Lung (tissue), 12 donors: Measurements from ENCODE around the gene FMO5. TPM values are rescaled to one million over a fixed set of nuclear protein-coding genes. Genes with fewer than 3 reads are reported as not detected.
"Not testable (repeated sequence)": the region's sequence is repeated elsewhere in the genome, so short reads cannot be mapped to it uniquely, and the experiment has no call there.

Source experiments
- ATAC-seq: fragments of 200-7000 bp; cut with Tn5 transposase; one replicate; pipeline ENCODE4 v1.9.1; 2020; ENCODE audit warnings: moderate number of reproducible peaks; ENCODE audit not compliant: insufficient read depth, low FRiP score
- DNase-seq, 3 donors: peaks; one replicate each; pipeline ENCODE4 v3.0.0-alpha.2; 2013 to 2017
- H3K27ac ChIP-seq, 2 donors: one replicate each; pipeline ENCODE4 v1.5.1; 2013; ENCODE audit warnings: mild to moderate bottlenecking in 2 of 2, moderate library complexity in 2 of 2, control low read depth in 1 of 2, inconsistent platforms in 1 of 2, low read depth in 1 of 2, low read length in 1 of 2
- H3K27me3 ChIP-seq, 3 donors: one replicate each; pipeline ENCODE4 v1.5.1; 2013; ENCODE audit warnings: low read length in 2 of 3; ENCODE audit not compliant: control insufficient read depth in 3 of 3, insufficient read depth in 3 of 3
- H3K36me3 ChIP-seq, 4 donors: one replicate each; pipeline ENCODE4 v1.5.1; 2013; ENCODE audit warnings: low read length in 4 of 4, mild to moderate bottlenecking in 1 of 4, moderate library complexity in 1 of 4; ENCODE audit not compliant: control insufficient read depth in 4 of 4, insufficient read depth in 4 of 4
- H3K4me1 ChIP-seq, 5 donors: one replicate each; pipeline ENCODE4 v1.5.1; 2013; ENCODE audit warnings: low read length in 5 of 5, mild to moderate bottlenecking in 2 of 5, moderate library complexity in 1 of 5; ENCODE audit not compliant: control insufficient read depth in 5 of 5, insufficient read depth in 5 of 5
- H3K4me3 ChIP-seq: one replicate; pipeline ENCODE4 v1.5.1; 2013; ENCODE audit warnings: mild to moderate bottlenecking, control low read depth, moderate library complexity
- H3K9ac ChIP-seq, 2 donors: one replicate each; pipeline ENCODE4 v1.5.1; 2013; ENCODE audit warnings: low read length in 2 of 2, control low read depth in 1 of 2; ENCODE audit not compliant: insufficient read depth in 1 of 2
- H3K9me3 ChIP-seq, 4 donors: one replicate each; pipeline ENCODE4 v1.5.1; 2013; ENCODE audit warnings: low read length in 3 of 4, mild to moderate bottlenecking in 1 of 4, moderate library complexity in 1 of 4; ENCODE audit not compliant: control insufficient read depth in 4 of 4, insufficient read depth in 3 of 4
- CTCF ChIP-seq: IDR thresholded peaks from 2 replicates; pipeline ENCODE4 v1.5.1; 2012; ENCODE audit warnings: mild to moderate bottlenecking; ENCODE audit errors: control extremely low read depth, extremely low read depth
- WGBS, 2 donors: extraction: QIAGEN DNeasy Blood & Tissue Kit; methylation state at CpG; one replicate each; pipeline ENCODE4 v1.1.7; 2013; 5-methylcytosine and 5-hydroxymethylcytosine counted together
- polyA plus RNA-seq, 2 donors: library from polyadenylated mRNA; stranded (reverse); fragments of 200-250 nt; gene quantifications; one replicate each; pipeline ENCODE4 v1.2.1, GENCODE V29; 2013
- total RNA-seq, 2 donors: library from RNA; depleted of rRNA in 1 of 2; stranded (reverse); fragments of >200 nt in 1 of 2; gene quantifications; one replicate each; pipeline ENCODE4 v1.2.1, GENCODE V29; 2014 to 2021
- donor health status: control.
- donor health status: control.
- donor health status: Bipolar disorder and iron deficiency.
- donor health status: healthy.
- donor health status: DM: yes; HTN: yes; CAD: no.

FMO5 gene
- total and polyA plus RNA-seq, 4 donors, result 10.4 to 78.6 (median 28.2) TPM

GRCh38 chr1:147204080-147204479 lies 21.1 kb downstream of the FMO5 start:
- Histone ChIP-seq H3K27ac (no peak overlapping the region), H3K4me1 (peaks cover 0 to 6% (median 0%) of the 10 kb centered on the region in 5 donors), H3K36me3 (peaks cover 0 to 5% (median 0%) of the 10 kb centered on the region in 4 donors), H3K9ac (no peak overlapping the region), H3K4me3 (no peak overlapping the region), H3K9me3 (no peaks in the 10 kb centered on the region), H3K27me3 (no peaks in the 10 kb centered on the region)
- 43 to 75% methylated on average over 3 of the region's 3 CpGs for WGBS, 2 donors
- DNase-seq (no peak), ATAC-seq (no peak)
- no peak for TF ChIP-seq CTCF

GRCh38 chr1:147202576-147202975 lies 22.6 kb downstream of the FMO5 start:
- no peak for ATAC-seq
- no peaks in the 10 kb centered on the region for H3K27me3 ChIP-seq
- no peak overlapping the region for H3K9ac ChIP-seq
- H3K27ac ChIP-seq, result no peak overlapping the region
- 71 to 86% methylated on average over 2 of the region's 2 CpGs for WGBS, 2 donors
- peaks cover 0 to 4% (median 0%) of the 10 kb centered on the region in 4 donors for H3K36me3 ChIP-seq
- no peak for DNase-seq
- H3K4me1 ChIP-seq, result peaks cover 0 to 6% (median 0%) of the 10 kb centered on the region in 5 donors
- no peaks in the 10 kb centered on the region for H3K9me3 ChIP-seq
- H3K4me3 ChIP-seq, result no peak overlapping the region
- TF ChIP-seq CTCF, result no peak

- no peaks in the 10 kb centered on the region for H3K27me3 ChIP-seq
- peaks cover 0 to 4% (median 0%) of the 10 kb centered on the region in 4 donors for H3K36me3 ChIP-seq
- DNase-seq, result peak in 1 of 3 donors; percentile 28
- ATAC-seq, result no peak
- no peak overlapping the region for H3K4me3 ChIP-seq
- TF ChIP-seq CTCF, result no peak
- H3K4me1 ChIP-seq, result peaks cover 0 to 6% (median 0%) of the 10 kb centered on the region in 5 donors
- H3K9me3 ChIP-seq, result no peaks in the 10 kb centered on the region
- whole genome bisulfite sequencing, 2 donors, result 91 to 97% methylated on average over 1 of the region's 1 CpG
- no peak overlapping the region for H3K27ac ChIP-seq
- no peak overlapping the region for H3K9ac ChIP-seq
These were observed 23.4 kb downstream of the FMO5 start for GRCh38 chr1:147201786-147202185.

GRCh38 chr1:147201276-147201675 lies 23.9 kb downstream of the FMO5 start:
- 77 to 85% methylated on average over 4 of the region's 4 CpGs for WGBS, 2 donors
- Histone ChIP-seq H3K27me3 (no peaks in the 10 kb centered on the region), H3K36me3 (peaks cover 0 to 4% (median 0%) of the 10 kb centered on the region in 4 donors), H3K4me3 (no peak overlapping the region), H3K27ac (no peak overlapping the region), H3K9ac (no peak overlapping the region), H3K4me1 (peaks cover 0 to 6% (median 0%) of the 10 kb centered on the region in 5 donors), H3K9me3 (no peaks in the 10 kb centered on the region)
- DNase-seq (no peak), ATAC-seq (no peak)
- TF ChIP-seq CTCF, result no peak

GRCh38 chr1:147197324-147197723 lies 27.8 kb downstream of the FMO5 start:
- WGBS, 2 donors, result 59 to 62% methylated on average over 3 of the region's 3 CpGs
- not testable (repeated sequence) for ATAC-seq, H3K4me1 ChIP-seq, H3K36me3 ChIP-seq, DNase-seq, H3K27me3 ChIP-seq, H3K4me3 ChIP-seq, H3K9ac ChIP-seq, H3K27ac ChIP-seq, H3K9me3 ChIP-seq
